Measurements from ENCODE around the gene TSC22D2.

GRCh38 chr3:150377601-150378300 is 30.3 kb upstream of the TSC22D2 start:
- TF ChIP-seq SNAI2 (CRISPR knock-in tag; IDR thresholded peaks at IDR 0.05) (no peak), GLIS3 (CRISPR knock-in tag; IDR thresholded peaks at IDR 0.05) (no peak), PATZ1 (CRISPR knock-in tag; IDR thresholded peaks at IDR 0.05; ENCODE audit: borderline replicate concordance) (no peak), ZC3H10 (CRISPR knock-in tag; IDR thresholded peaks at IDR 0.05) (no peak), BACH2 (CRISPR knock-in tag; IDR thresholded peaks at IDR 0.05; ENCODE audit: borderline replicate concordance) (no peak), PPARA (CRISPR knock-in tag; IDR thresholded peaks at IDR 0.05; ENCODE audit: borderline replicate concordance) (no peak)
